Activated naive CD8-positive, alpha-beta T cell treated with anti-CD3 and anti-CD28 coated beads, Interleukin-2, amount 10 ng/mL, durations not matched to agents 7 days and 5 days (primary cell): ENCODE results near the gene IFI30. TPM values are rescaled to one million over a fixed set of nuclear protein-coding genes. Genes with fewer than 3 reads are reported as not detected.

Experiments
- ATAC-seq: fragments of 150-1000 bp; cut with Tn5 transposase; one replicate; pipeline ENCODE4 v1.10.0; 2021; ENCODE audit warnings: low read depth, moderate library complexity
- POLR2A ChIA-PET: fragments of 350-600 bp; sonication (Branson Sonifier 250); formaldehyde crosslinking; loops from one replicate; lab custom pipeline; 2021; ENCODE audit warnings: antibody characterized with exemption; lab: Charles Lee
- DNase-seq: peaks from one replicate; pipeline ENCODE4 v3.0.0; 2021
- H3K27ac Mint-ChIP-seq: one replicate; pipeline ENCODE4 v1.8.0; 2022; ENCODE audit warnings: mild to moderate bottlenecking, mixed read lengths
- H3K27me3 Mint-ChIP-seq: one replicate; pipeline ENCODE4 v1.8.0; 2022; ENCODE audit warnings: mild to moderate bottlenecking, moderate library complexity, mixed read lengths
- H3K36me3 Mint-ChIP-seq: one replicate; pipeline ENCODE4 v1.8.0; 2021; ENCODE audit warnings: mild to moderate bottlenecking, mixed read lengths
- H3K4me1 Mint-ChIP-seq: one replicate; pipeline ENCODE4 v1.8.0; 2021; ENCODE audit warnings: mixed read lengths
- H3K4me3 Mint-ChIP-seq: one replicate; pipeline ENCODE4 v1.8.0; 2022; ENCODE audit warnings: mild to moderate bottlenecking, moderate library complexity, mixed read lengths
- H3K9me3 Mint-ChIP-seq: one replicate; pipeline ENCODE4 v1.8.0; 2021; ENCODE audit warnings: mixed read lengths
- total RNA-seq, 2 experiments: library from RNA; stranded (reverse); gene quantifications; one replicate each; pipeline ENCODE4 v1.2.3, GENCODE V29; 2021

Gene IFI30
- total RNA-seq, 2 experiments from 2014 or later: 78.8 to 80.8 TPM

DNA sequence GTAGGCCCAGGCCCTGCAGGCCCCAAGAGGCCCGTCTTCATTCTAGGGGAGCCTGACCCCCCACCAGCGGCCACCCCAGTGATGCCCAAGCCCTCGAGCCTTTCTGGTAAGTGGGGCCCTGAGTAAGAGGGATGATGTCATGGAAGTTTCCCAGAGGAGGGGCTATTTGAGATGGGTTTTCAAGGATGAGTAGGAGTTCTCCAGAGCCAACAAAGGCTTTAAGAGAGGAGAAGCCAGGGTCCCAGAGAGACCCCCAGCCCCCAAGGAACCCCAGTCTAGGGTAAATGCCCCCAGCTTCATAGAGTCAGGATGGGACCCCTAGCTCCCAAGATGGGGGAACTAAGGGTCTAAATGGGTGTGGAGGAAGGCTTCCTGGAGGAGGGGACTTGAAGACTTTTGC is 29.7 kb upstream of the IFI30 start:
- DNase-seq (no peak), ATAC-seq (no peak)
- H3K9me3 Mint-ChIP-seq: no peaks in the 10 kb centered on the region
- peaks cover 27% of the 10 kb centered on the region for H3K36me3 Mint-ChIP-seq
- H3K27me3 Mint-ChIP-seq: no peaks in the 10 kb centered on the region
- H3K27ac Mint-ChIP-seq: no peak overlapping the region
- no peaks in the 10 kb centered on the region for H3K4me1 Mint-ChIP-seq
- H3K4me3 Mint-ChIP-seq: no peak overlapping the region
- POLR2A ChIA-PET: interaction anchor here (0.5 to 2.4 kb wide), 2 partner anchors 8 to 10 kb away, joined by 5 to 12 read pairs; partner anchors contain the start of gene PIK3R2

DNA sequence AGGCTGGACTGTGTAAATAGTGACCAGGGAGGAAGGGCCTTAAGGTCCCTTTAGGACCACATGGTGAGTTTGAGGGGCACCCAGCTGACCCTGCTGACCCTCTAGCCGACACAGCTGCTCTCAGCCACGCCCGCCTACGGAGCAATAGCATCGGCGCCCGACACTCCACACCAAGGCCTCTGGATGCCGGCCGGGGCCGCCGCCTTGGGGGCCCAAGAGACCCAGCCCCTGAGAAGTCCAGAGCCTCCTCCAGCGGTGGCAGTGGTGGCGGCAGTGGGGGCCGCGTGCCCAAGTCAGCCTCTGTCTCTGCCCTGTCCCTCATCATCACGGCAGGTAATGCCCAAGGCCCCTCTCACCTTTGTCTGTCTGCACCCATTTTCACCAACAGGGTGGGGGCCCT is 29.3 kb upstream of the IFI30 start:
- ATAC-seq (no peak), DNase-seq (no peak)
- Mint-ChIP-seq H3K4me3 (no peak overlapping the region), H3K9me3 (no peaks in the 10 kb centered on the region), H3K27me3 (no peaks in the 10 kb centered on the region), H3K27ac (no peak overlapping the region), H3K4me1 (no peaks in the 10 kb centered on the region), H3K36me3 (peaks cover 25% of the 10 kb centered on the region)
- POLR2A ChIA-PET: no interaction called here

DNA sequence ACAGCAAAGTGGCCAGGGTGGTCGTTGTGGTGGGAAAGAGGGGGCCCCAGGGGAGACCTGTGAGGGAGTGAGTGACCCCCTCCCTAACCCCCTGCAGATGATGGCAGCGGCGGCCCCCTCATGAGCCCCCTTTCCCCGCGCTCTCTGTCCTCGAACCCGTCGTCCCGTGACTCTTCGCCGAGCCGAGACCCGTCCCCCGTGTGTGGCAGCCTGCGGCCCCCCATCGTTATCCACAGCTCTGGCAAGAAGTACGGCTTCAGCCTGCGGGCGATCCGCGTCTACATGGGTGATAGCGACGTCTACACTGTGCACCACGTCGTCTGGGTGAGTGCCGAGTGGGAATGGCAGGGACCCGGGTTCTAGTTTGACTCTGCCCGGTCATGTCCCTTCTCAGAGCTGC is 28.7 kb upstream of the IFI30 start:
- no peaks in the 10 kb centered on the region for H3K4me1 Mint-ChIP-seq
- H3K4me3 Mint-ChIP-seq: no peak overlapping the region
- ATAC-seq: no peak
- DNase-seq: no peak
- H3K36me3 Mint-ChIP-seq: peaks cover 25% of the 10 kb centered on the region
- H3K9me3 Mint-ChIP-seq: no peaks in the 10 kb centered on the region
- POLR2A ChIA-PET: no interaction called here
- H3K27me3 Mint-ChIP-seq: no peaks in the 10 kb centered on the region
- H3K27ac Mint-ChIP-seq: no peak overlapping the region

DNA sequence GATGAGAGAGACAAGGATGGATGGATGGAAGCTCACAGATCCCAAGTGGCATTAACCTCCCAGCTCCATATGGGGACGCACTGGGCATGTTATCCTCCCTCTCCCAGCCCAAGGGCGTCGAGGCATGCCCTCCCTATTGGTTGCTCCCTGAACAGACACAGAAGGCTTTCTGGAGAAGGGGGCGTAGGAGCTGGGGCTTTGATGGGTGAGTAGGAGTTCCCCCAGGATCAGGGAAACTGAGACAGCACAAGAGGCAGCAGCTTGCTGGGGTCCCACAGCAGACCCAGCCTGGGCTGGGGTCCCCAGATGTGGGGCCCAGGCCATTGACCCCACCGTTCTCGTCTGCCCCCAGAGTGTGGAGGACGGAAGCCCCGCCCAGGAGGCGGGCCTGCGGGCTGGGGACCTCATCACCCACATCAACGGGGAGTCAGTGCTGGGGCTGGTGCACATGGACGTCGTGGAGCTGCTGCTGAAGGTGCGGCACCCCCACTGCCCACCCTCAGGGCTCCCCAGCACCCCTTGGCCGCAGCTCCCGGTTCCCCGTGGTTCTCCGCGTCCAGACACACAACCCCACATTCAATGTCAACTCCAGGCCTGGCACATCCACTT is 28.1 kb upstream of the IFI30 start:
- DNase-seq (no peak), ATAC-seq (no peak)
- H3K36me3 Mint-ChIP-seq: peaks cover 23% of the 10 kb centered on the region
- H3K4me1 Mint-ChIP-seq: no peaks in the 10 kb centered on the region
- H3K27me3 Mint-ChIP-seq: no peaks in the 10 kb centered on the region
- POLR2A ChIA-PET: interaction anchor here (0.6 to 0.9 kb wide), 2 partner anchors 26 to 132 kb away, joined by 3 to 6 read pairs; no protein-coding TSS in a partner anchor
- no peaks in the 10 kb centered on the region for H3K9me3 Mint-ChIP-seq
- no peak overlapping the region for H3K27ac Mint-ChIP-seq
- H3K4me3 Mint-ChIP-seq: no peak overlapping the region

DNA sequence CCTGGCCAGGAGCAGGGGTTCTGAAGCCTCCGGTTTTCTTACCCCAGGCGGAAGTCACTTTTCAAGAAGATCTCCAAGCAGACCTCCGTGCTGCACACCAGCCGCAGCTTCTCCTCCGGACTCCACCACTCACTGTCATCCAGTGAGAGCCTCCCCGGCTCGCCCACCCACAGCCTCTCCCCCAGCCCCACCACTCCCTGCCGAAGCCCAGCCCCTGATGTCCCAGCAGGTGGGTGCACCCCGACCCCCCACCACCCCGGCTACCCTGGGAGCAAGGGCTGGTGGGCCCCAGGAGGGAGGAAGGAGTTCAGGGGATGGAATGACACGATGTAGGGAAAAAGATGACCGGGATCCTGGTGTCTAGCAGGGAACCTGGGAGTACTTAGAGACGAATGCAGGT is 26.2 kb upstream of the IFI30 start:
- H3K36me3 Mint-ChIP-seq: peaks cover 18% of the 10 kb centered on the region
- no peak overlapping the region for H3K27ac Mint-ChIP-seq
- peaks cover 6% of the 10 kb centered on the region for H3K4me1 Mint-ChIP-seq
- H3K4me3 Mint-ChIP-seq: no peak overlapping the region
- POLR2A ChIA-PET: no interaction called here
- ATAC-seq: no peak
- H3K27me3 Mint-ChIP-seq: no peaks in the 10 kb centered on the region
- DNase-seq: no peak
- H3K9me3 Mint-ChIP-seq: no peaks in the 10 kb centered on the region

DNA sequence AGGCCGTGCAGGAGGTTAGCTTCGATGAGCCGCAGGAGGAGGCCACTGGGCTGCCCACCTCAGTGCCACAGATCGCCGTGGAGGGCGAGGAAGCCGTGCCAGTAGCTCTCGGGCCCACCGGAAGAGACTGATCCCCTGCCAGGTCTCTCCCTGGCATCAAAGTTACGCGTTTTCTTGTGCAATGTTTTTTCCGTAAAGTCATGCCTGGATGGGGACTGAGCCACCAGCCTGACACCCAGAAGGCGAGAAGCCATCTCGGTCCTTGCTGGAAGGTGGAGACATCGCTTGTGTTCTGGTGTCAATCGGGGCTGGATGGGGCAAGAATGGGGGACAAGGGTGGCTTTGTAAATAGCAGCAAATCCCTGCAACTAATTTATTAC is 24.0 kb upstream of the IFI30 start:
- peaks cover 14% of the 10 kb centered on the region for H3K4me1 Mint-ChIP-seq
- ATAC-seq (no peak), DNase-seq (no peak)
- H3K27me3 Mint-ChIP-seq: no peaks in the 10 kb centered on the region
- no peak overlapping the region for H3K4me3 Mint-ChIP-seq
- no peaks in the 10 kb centered on the region for H3K9me3 Mint-ChIP-seq
- no peak overlapping the region for H3K27ac Mint-ChIP-seq
- POLR2A ChIA-PET: interaction anchor here (0.7 to 0.8 kb wide), 2 partner anchors 23 to 663 kb away, joined by 3 read pairs; no protein-coding TSS in a partner anchor
- H3K36me3 Mint-ChIP-seq: peaks cover 15% of the 10 kb centered on the region

DNA sequence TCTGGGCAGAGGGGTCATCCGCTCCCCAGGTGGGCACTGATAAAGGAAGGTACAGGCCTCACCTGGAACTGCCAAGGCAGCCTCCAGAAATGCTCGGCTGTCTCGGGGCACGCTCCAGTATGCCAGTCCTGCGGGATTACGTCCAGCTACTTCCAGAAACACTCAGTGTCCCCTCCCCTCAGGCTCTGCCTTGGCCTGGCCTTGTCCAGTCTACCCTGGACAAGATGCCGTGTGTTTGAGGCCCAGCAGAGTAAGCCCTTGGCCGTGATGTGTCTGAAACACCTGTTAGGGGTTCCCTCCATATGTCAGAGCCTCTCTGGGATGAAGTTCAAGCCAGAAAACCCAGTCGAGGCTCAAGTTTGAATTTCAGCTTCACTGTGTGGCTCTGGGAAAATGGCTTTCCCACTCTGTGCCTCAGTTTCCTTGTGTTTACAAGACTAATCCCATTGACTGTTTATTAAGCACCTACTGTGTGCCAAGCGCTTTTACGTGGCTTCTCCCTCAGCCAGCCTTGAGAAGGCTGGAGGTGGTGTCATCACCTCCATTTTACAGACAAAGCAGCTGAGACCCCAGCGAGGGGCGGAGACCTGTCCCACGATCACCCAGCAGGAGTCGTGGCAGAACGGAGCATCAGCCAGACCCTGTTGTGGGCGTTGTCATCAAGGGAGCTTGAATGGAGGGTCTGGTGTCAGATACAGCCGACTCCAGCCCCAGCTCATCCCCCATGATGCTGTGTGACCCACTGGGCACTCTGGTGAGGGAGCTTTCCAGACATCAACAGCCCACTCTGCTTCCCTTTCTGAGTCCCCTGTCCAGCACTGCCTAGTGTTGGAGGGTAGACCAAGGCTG is 22.6 kb upstream of the IFI30 start:
- H3K36me3 Mint-ChIP-seq: peaks cover 9% of the 10 kb centered on the region
- H3K27me3 Mint-ChIP-seq: no peaks in the 10 kb centered on the region
- no peaks in the 10 kb centered on the region for H3K9me3 Mint-ChIP-seq
- POLR2A ChIA-PET: interaction anchor here (0.6 to 2.5 kb wide), 7 partner anchors 8 to 143 kb away, joined by 3 to 29 read pairs (median 6); partner anchors contain the start of genes ARRDC2 and IL12RB1
- H3K27ac Mint-ChIP-seq: peak overlapping the region; percentile 94
- peaks cover 14% of the 10 kb centered on the region for H3K4me1 Mint-ChIP-seq
- DNase-seq (no peak), ATAC-seq (no peak)
- H3K4me3 Mint-ChIP-seq: peak overlapping the region; percentile 91

DNA sequence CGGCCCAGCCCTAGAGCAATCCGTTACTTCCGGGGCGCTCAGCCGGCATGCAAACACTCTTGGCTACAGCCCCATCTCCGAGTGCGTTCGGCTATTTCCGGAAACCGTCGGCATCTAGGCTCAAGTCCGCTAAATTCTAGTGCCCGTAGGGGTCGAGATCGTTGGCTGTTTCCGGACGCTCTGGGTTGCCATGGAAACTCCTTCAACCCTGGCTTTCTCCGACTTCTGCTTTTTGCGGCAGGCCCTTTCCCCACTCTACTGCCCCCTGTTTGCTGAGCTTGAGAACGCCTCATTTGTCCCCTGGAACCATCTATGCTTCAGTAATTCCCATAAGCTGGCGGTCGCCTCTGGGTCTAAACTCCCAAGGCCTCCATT is 21.2 kb upstream of the IFI30 start:
- no peaks in the 10 kb centered on the region for H3K27me3 Mint-ChIP-seq
- H3K4me1 Mint-ChIP-seq: peaks cover 17% of the 10 kb centered on the region
- peak; percentile 98 for DNase-seq
- H3K36me3 Mint-ChIP-seq: peaks cover 2% of the 10 kb centered on the region
- peak; percentile 72 for ATAC-seq
- H3K27ac Mint-ChIP-seq: peak overlapping the region; percentile 94
- H3K9me3 Mint-ChIP-seq: no peaks in the 10 kb centered on the region
- POLR2A ChIA-PET: interaction anchor here (0.7 to 2.5 kb wide), 11 partner anchors 10 to 262 kb away, joined by 3 to 29 read pairs (median 6); partner anchors contain the start of genes ARRDC2, IL12RB1 and JUND
- H3K4me3 Mint-ChIP-seq: peak overlapping the region; percentile 91

DNA sequence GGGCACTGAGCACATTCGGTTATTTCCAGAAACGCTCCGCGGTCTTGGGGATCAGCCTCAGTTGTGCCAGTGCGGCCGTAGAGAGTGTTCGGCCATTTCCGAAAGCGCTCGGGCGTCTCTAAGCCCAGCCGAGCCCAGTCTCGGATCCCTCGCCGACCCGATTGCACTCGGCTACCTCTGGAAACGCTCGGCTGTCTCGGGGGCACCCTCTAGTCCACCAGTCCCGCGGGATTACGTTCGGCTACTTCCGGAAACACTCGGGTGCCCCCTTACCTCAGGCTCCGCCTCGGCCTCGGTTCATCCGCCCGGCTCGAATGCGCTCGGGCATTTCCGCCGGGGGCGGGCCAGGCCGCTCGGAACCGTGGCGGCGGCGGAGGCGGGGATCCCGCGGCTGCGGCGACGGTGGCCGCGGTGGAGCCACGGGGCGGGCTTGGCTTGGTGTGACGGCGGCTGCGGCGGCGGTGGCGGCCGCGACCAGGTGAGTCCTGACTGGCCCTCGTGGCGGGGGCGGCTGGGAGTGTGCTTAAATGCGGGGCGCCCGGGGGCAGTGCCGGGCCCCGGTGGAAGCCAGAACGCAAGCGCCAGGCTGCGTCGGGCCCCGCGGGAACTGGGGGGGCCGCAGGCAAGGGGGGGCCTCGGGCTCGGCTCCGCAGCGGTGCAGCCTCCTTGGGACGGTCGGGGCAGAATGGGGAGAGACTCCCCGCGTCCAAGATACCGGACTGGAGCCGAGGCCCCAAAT is 20.6 kb upstream of the IFI30 start, which contains the start of gene PIK3R2:
Gene PIK3R2 (plus strand): TSS at position 347 of the 739 bp plus-strand sequence. CDS start 2,717 bp downstream, outside the sequence.
- POLR2A ChIA-PET: interaction anchor here (0.7 to 2.5 kb wide), 10 partner anchors 10 to 262 kb away, joined by 3 to 29 read pairs (median 6); partner anchors contain the start of genes IL12RB1 and JUND

DNA sequence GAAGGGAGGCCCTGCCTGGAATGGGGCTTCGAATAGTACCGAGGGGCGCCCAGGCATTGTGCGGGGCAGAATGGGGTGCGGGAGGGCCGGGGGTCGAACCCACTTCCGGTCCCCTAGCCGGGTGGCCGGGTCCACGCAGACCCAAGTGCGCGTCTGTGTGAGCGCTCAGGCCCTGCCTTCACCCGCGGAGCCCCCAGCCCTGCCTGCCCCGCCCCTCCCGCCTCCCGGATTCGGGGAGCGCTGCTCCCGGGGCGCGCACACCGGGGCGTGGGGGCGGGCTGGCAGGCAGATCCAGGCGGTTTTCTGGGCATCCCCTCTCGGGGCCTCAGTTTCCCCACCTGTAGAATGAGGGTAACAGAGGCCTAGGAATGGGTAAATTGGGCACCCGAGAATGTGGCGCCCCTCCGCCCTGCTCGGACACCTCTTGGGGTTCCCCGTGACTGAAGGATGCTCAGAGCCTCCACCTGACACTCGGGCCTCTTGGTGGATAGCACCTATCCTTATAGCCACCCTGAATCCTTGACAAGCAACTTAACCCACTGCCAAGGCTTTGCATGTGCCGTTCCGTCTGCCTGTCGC is 20.0 kb upstream of the IFI30 start:
- H3K4me1 Mint-ChIP-seq: peaks cover 17% of the 10 kb centered on the region
- POLR2A ChIA-PET: no interaction called here

More for the DNA sequence above, 20.6 kb upstream of the IFI30 start, which contains the start of gene PIK3R2:
- peak; percentile 100 for DNase-seq
- H3K27me3 Mint-ChIP-seq: no peaks in the 10 kb centered on the region
- peak within 1 kb of the TSS; percentile 94 for H3K27ac Mint-ChIP-seq
- H3K36me3 Mint-ChIP-seq: peaks cover 2% of the 10 kb centered on the region
- H3K9me3 Mint-ChIP-seq: no peaks in the 10 kb centered on the region
- peaks cover 17% of the 10 kb centered on the region for H3K4me1 Mint-ChIP-seq
- peak within 1 kb of the TSS; percentile 91 for H3K4me3 Mint-ChIP-seq
- peak; percentile 94 for ATAC-seq

DNA sequence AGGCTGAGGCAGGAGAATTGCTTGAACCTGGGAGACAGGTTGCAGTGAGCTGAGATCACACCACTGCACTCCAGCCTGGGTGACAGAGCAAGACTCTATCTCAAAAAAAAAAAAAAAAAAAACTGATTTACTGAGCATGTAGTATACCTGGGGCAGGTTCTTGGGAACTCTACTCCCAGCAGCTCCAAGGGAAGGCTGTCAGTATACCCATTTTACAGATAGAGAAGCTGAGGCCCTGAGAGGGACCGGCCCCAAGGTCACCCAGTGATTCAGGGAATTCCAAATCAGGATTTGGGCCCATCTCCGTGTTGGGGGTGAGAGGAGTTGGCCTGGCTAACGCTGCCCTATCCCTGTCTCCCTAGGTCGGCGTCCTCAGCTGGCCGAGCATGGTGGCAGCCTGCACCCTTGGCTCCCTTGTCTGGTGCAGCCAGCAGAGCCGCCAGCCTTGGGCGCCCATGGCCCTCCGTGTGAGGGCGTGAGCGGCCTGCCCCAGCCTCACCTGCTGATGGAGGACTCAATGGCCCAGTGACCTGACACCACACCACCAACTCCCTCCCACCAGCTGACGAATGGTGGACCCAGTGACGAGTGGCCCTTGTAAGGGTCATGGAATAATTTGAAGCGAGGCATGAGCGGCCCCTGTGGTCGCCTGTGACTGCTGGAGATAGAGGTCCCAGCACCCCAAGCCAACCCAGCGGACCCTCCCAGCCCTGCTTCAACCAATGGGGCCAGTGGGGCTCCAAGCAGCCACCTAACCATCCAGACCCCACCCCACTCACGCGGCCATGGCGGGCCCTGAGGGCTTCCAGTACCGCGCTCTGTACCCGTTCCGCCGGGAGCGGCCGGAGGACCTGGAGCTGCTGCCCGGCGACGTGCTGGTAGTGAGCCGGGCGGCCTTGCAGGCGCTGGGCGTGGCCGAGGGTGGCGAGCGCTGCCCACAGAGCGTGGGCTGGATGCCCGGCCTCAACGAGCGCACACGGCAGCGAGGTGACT is 18.2 kb upstream of the IFI30 start:
- H3K36me3 Mint-ChIP-seq: peaks cover under 1% of the 10 kb centered on the region
- H3K4me1 Mint-ChIP-seq: peaks cover 21% of the 10 kb centered on the region
- no peaks in the 10 kb centered on the region for H3K27me3 Mint-ChIP-seq
- DNase-seq: no peak
- H3K9me3 Mint-ChIP-seq: no peaks in the 10 kb centered on the region
- no peak overlapping the region for H3K4me3 Mint-ChIP-seq
- no peak for ATAC-seq
- POLR2A ChIA-PET: interaction anchor here (0.6 kb wide), 2 partner anchors 26 to 172 kb away, joined by 3 to 4 read pairs; no protein-coding TSS in a partner anchor
- no peak overlapping the region for H3K27ac Mint-ChIP-seq

More for the DNA sequence above, 20.0 kb upstream of the IFI30 start:
- no peak for DNase-seq
- Mint-ChIP-seq H3K4me3 (peak overlapping the region; percentile 91), H3K27ac (peak overlapping the region; percentile 56), H3K36me3 (no peaks in the 10 kb centered on the region), H3K27me3 (no peaks in the 10 kb centered on the region), H3K9me3 (no peaks in the 10 kb centered on the region)
- no peak for ATAC-seq
